Measurements from ENCODE around the gene IKZF1.

DNA sequence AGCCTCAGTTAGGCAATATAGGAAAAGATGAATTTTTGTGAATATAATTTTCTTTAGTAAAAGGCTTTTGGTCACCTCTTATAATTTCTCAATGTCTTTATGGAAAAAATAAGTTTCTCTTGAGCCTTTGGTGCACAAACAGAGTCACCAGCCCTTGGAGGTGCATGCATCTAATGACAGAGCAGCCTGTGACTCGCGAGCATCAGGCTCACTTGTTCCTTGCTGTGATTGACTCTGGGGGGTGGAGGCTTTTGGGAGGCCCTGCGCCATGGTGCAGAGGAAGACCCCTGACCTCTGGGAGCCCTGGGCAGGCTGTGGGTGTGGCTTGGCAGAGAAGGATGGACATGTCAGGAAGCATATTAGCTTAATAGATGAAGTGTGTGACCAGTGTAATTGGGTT, 85.4 kb downstream of the IKZF1 start:
- TF ChIP-seq, protein P1, sequence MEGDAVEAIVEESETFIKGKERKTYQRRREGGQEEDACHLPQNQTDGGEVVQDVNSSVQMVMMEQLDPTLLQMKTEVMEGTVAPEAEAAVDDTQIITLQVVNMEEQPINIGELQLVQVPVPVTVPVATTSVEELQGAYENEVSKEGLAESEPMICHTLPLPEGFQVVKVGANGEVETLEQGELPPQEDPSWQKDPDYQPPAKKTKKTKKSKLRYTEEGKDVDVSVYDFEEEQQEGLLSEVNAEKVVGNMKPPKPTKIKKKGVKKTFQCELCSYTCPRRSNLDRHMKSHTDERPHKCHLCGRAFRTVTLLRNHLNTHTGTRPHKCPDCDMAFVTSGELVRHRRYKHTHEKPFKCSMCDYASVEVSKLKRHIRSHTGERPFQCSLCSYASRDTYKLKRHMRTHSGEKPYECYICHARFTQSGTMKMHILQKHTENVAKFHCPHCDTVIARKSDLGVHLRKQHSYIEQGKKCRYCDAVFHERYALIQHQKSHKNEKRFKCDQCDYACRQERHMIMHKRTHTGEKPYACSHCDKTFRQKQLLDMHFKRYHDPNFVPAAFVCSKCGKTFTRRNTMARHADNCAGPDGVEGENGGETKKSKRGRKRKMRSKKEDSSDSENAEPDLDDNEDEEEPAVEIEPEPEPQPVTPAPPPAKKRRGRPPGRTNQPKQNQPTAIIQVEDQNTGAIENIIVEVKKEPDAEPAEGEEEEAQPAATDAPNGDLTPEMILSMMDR (IDR thresholded peaks at IDR 0.05; ENCODE audit: borderline replicate concordance, extremely low read depth, low read length, poor library complexity, severe bottlenecking), result no peak
- no peak for TF ChIP-seq EZH2 (IDR thresholded peaks at IDR 0.05; ENCODE audit: borderline replicate concordance, low read depth, low read length, severe bottlenecking)

Data from DND-41 (cell line).